SK-N-SH treated with all-trans-retinoic acid at 6 μM for 48 hours (cell line): ENCODE results near the gene ADAMTSL1.

Experiments used
- ATAC-seq: fragments of 200-7000 bp; cut with Tn5 transposase; 3 replicates; pipeline ENCODE4 v1.9.1; 2020; ENCODE audit warnings: mild to moderate bottlenecking, moderate library complexity
- ARNTL ChIP-seq: fragments of 450-650 bp; formaldehyde crosslinking; IDR thresholded peaks from 2 replicates; pipeline ENCODE4 v1.5.0; 2020; ENCODE audit warnings: low read depth, mild to moderate bottlenecking, moderate library complexity, borderline replicate concordance
- BACH2 ChIP-seq: fragments of 250-450 bp; sonication (Bioruptor Pico); IDR thresholded peaks from 2 replicates; pipeline ENCODE4 v1.9.0; 2021; ENCODE audit warnings: mild to moderate bottlenecking, borderline replicate concordance
- CSDC2 ChIP-seq: fragments of 250-450 bp; sonication (Bioruptor Pico); IDR thresholded peaks from 2 replicates; pipeline ENCODE4 v1.5.0; 2020; ENCODE audit warnings: mild to moderate bottlenecking, moderate library complexity
- ESRRG ChIP-seq: fragments of 250-450 bp; sonication (Bioruptor Pico); IDR thresholded peaks from 2 replicates; pipeline ENCODE4 v1.6.1; 2021; ENCODE audit warnings: mild to moderate bottlenecking
- GLIS3 ChIP-seq: fragments of 250-450 bp; sonication (Bioruptor Pico); IDR thresholded peaks from 2 replicates; pipeline ENCODE4 v1.5.0; 2020; ENCODE audit warnings: mild to moderate bottlenecking, moderate library complexity
- OSR1 ChIP-seq: fragments of 250-450 bp; sonication (Bioruptor Pico); IDR thresholded peaks from 2 replicates; pipeline ENCODE4 v1.8.0; 2022; ENCODE audit warnings: moderate library complexity, mild to moderate bottlenecking, inconsistent platforms
- PPARA ChIP-seq: fragments of 250-450 bp; sonication (Bioruptor Pico); IDR thresholded peaks from 2 replicates; pipeline ENCODE4 v1.5.0; 2020; ENCODE audit warnings: mild to moderate bottlenecking, borderline replicate concordance
- RARB ChIP-seq: fragments of 250-450 bp; sonication (Bioruptor Pico); IDR thresholded peaks from 2 replicates; pipeline ENCODE4 v1.8.0; 2021; ENCODE audit warnings: mild to moderate bottlenecking, moderate library complexity
- SNAI2 ChIP-seq: fragments of 250-450 bp; sonication (Bioruptor Pico); IDR thresholded peaks from 2 replicates; pipeline ENCODE4 v1.5.0; 2020; ENCODE audit warnings: mild to moderate bottlenecking, moderate library complexity
- TCF4 ChIP-seq: fragments of 250-450 bp; sonication (Bioruptor Pico); IDR thresholded peaks from 2 replicates; pipeline ENCODE4 v1.8.0; 2021; ENCODE audit warnings: mild to moderate bottlenecking, moderate library complexity, borderline replicate concordance
- TOX ChIP-seq: fragments of 250-450 bp; sonication (Bioruptor Pico); IDR thresholded peaks from 2 replicates; pipeline ENCODE4 v1.8.0; 2021; ENCODE audit warnings: mild to moderate bottlenecking, moderate library complexity, borderline replicate concordance
- ZC3H10 ChIP-seq: fragments of 250-450 bp; sonication (Bioruptor Pico); IDR thresholded peaks from 2 replicates; pipeline ENCODE4 v1.5.1; 2021; ENCODE audit warnings: mild to moderate bottlenecking, moderate library complexity
- ZFP3 ChIP-seq: fragments of 250-450 bp; sonication (Bioruptor Pico); IDR thresholded peaks from 2 replicates; pipeline ENCODE4 v1.5.0; 2020; ENCODE audit warnings: mild to moderate bottlenecking, moderate library complexity
- ZFP30 ChIP-seq: fragments of 450-650 bp; formaldehyde crosslinking; IDR thresholded peaks from 2 replicates; pipeline ENCODE4 v1.5.0; 2022; ENCODE audit warnings: mild to moderate bottlenecking, moderate library complexity
- ZNF565 ChIP-seq: fragments of 450-650 bp; formaldehyde crosslinking; conservative IDR thresholded peaks from 2 replicates; pipeline ENCODE4 v1.5.0; 2020; ENCODE audit warnings: low read depth, mild to moderate bottlenecking, moderate library complexity
- ZNF70 ChIP-seq: fragments of 450-650 bp; formaldehyde crosslinking; IDR thresholded peaks from 2 replicates; pipeline ENCODE4 v1.5.0; 2020; ENCODE audit warnings: mild to moderate bottlenecking, moderate library complexity
- ZNF8 ChIP-seq: fragments of 450-650 bp; formaldehyde crosslinking; IDR thresholded peaks from 2 replicates; pipeline ENCODE4 v1.5.0; 2020; ENCODE audit warnings: mild to moderate bottlenecking, moderate library complexity
- TF ChIP-seq, protein P1 (sequence below): fragments of 250-450 bp; sonication (Bioruptor Pico); IDR thresholded peaks from 2 replicates; pipeline ENCODE4 v1.5.1; 2021; ENCODE audit warnings: mild to moderate bottlenecking, moderate library complexity
- TF ChIP-seq, protein P2 (sequence below): fragments of 250-450 bp; sonication (Bioruptor Pico); IDR thresholded peaks from 2 replicates; pipeline ENCODE4 v1.8.0; 2021; ENCODE audit warnings: low read depth, mild to moderate bottlenecking, moderate library complexity, borderline replicate concordance
- TF ChIP-seq, protein P3 (sequence below): fragments of 250-450 bp; sonication (Bioruptor Pico); IDR thresholded peaks from 2 replicates; pipeline ENCODE4 v1.5.1; 2020; ENCODE audit warnings: low read depth, mild to moderate bottlenecking, moderate library complexity
- TF ChIP-seq, protein P4 (sequence below): fragments of 250-450 bp; sonication (Bioruptor Pico); IDR thresholded peaks from 2 replicates; pipeline ENCODE4 v1.5.0; 2020; ENCODE audit warnings: mild to moderate bottlenecking, moderate library complexity
- TF ChIP-seq, protein P5 (sequence below): fragments of 250-450 bp; sonication (Bioruptor Pico); IDR thresholded peaks from 2 replicates; pipeline ENCODE4 v1.8.0; 2020; ENCODE audit warnings: mild to moderate bottlenecking, moderate library complexity, borderline replicate concordance

ADAMTSL1 gene

DNA sequence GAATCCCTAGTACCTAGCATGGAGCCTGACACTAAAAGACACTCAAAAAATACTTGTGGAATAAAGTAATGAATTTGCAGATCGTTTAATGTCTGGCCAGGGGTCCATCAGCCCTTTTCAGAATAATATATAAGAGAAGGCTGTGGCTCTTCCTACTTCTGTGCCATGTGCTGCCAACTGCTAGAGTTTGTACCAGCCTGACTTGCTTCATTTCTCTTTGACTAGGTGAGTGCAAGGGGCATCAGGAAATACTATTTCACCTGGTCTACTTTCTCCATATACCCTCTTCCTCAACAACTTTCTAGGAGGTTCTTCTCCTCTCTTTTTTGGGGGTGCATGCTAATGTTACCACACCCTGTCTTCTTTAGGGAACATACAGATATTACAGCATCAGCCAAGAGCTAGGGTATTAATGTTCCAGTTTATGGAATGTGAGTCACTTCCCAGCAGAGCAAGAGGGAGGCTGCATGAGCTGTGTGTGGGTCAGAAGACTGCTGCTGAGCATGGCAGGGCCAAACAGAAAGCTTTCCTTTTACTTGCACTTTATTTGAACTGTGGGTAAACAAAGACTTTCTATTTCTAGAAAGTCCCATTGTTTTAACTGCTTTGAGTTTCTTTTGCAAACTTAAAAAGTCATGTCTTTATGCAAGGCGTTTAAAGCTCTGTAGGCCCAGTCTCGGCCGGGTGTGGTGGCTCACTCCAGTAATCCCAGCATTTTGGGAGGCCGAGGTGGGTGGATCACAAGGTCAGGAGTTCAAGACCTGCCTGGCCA lies 158.9 kb downstream of the ADAMTSL1 start (continued):
- no peak for TF ChIP-seq RARB

DNA sequence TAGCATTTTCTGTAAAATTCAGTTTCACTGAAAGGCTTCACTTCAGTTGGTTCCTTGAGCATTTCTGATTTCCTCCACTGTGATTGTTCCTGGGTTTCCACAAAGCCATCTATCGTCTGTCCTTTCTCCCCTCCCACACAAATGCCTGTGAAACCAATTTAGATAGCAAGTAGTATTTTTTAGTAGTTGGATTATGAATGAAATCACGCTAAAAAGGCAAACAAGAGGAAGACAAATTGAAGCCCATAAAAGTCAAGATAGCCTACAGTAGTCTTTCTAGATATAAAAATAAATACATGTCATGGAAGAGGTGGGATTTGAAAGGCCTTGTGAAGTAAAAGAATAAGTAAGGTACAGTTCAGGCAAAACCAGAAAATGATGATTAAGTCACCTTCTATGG lies 162.8 kb downstream of the ADAMTSL1 start:
- no peak for ATAC-seq
- no peak for TF ChIP-seq GLIS3 (CRISPR knock-in tag)
- TF ChIP-seq RARB, result no peak
- no peak for TF ChIP-seq ZC3H10 (CRISPR knock-in tag)
- no peak for TF ChIP-seq ZFP3
- TF ChIP-seq ZFP30 (CRISPR knock-in tag), result no peak
- TF ChIP-seq ZNF565 (CRISPR knock-in tag), result no peak
- TF ChIP-seq, protein P1, sequence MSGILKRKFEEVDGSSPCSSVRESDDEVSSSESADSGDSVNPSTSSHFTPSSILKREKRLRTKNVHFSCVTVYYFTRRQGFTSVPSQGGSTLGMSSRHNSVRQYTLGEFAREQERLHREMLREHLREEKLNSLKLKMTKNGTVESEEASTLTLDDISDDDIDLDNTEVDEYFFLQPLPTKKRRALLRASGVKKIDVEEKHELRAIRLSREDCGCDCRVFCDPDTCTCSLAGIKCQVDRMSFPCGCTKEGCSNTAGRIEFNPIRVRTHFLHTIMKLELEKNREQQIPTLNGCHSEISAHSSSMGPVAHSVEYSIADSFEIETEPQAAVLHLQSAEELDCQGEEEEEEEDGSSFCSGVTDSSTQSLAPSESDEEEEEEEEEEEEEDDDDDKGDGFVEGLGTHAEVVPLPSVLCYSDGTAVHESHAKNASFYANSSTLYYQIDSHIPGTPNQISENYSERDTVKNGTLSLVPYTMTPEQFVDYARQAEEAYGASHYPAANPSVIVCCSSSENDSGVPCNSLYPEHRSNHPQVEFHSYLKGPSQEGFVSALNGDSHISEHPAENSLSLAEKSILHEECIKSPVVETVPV (CRISPR knock-in tag), result no peak
- TF ChIP-seq, protein P2, sequence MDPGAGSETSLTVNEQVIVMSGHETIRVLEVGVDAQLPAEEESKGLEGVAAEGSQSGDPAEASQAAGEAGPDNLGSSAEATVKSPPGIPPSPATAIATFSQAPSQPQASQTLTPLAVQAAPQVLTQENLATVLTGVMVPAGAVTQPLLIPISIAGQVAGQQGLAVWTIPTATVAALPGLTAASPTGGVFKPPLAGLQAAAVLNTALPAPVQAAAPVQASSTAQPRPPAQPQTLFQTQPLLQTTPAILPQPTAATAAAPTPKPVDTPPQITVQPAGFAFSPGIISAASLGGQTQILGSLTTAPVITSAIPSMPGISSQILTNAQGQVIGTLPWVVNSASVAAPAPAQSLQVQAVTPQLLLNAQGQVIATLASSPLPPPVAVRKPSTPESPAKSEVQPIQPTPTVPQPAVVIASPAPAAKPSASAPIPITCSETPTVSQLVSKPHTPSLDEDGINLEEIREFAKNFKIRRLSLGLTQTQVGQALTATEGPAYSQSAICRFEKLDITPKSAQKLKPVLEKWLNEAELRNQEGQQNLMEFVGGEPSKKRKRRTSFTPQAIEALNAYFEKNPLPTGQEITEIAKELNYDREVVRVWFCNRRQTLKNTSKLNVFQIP (CRISPR knock-in tag), result no peak
- TF ChIP-seq TCF4 (CRISPR knock-in tag), result no peak
- no peak for TF ChIP-seq OSR1 (CRISPR knock-in tag)
- TF ChIP-seq, protein P3, sequence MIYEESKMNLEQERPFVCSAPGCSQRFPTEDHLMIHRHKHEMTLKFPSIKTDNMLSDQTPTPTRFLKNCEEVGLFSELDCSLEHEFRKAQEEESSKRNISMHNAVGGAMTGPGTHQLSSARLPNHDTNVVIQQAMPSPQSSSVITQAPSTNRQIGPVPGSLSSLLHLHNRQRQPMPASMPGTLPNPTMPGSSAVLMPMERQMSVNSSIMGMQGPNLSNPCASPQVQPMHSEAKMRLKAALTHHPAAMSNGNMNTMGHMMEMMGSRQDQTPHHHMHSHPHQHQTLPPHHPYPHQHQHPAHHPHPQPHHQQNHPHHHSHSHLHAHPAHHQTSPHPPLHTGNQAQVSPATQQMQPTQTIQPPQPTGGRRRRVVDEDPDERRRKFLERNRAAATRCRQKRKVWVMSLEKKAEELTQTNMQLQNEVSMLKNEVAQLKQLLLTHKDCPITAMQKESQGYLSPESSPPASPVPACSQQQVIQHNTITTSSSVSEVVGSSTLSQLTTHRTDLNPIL (CRISPR knock-in tag), result no peak
- TF ChIP-seq SNAI2 (CRISPR knock-in tag), result no peak
- no peak for TF ChIP-seq ARNTL (CRISPR knock-in tag)
- TF ChIP-seq ZNF8 (CRISPR knock-in tag), result no peak
- no peak for TF ChIP-seq ZNF70
- no peak for TF ChIP-seq BACH2 (CRISPR knock-in tag)
- no peak for TF ChIP-seq CSDC2 (CRISPR knock-in tag)
- TF ChIP-seq, protein P4, sequence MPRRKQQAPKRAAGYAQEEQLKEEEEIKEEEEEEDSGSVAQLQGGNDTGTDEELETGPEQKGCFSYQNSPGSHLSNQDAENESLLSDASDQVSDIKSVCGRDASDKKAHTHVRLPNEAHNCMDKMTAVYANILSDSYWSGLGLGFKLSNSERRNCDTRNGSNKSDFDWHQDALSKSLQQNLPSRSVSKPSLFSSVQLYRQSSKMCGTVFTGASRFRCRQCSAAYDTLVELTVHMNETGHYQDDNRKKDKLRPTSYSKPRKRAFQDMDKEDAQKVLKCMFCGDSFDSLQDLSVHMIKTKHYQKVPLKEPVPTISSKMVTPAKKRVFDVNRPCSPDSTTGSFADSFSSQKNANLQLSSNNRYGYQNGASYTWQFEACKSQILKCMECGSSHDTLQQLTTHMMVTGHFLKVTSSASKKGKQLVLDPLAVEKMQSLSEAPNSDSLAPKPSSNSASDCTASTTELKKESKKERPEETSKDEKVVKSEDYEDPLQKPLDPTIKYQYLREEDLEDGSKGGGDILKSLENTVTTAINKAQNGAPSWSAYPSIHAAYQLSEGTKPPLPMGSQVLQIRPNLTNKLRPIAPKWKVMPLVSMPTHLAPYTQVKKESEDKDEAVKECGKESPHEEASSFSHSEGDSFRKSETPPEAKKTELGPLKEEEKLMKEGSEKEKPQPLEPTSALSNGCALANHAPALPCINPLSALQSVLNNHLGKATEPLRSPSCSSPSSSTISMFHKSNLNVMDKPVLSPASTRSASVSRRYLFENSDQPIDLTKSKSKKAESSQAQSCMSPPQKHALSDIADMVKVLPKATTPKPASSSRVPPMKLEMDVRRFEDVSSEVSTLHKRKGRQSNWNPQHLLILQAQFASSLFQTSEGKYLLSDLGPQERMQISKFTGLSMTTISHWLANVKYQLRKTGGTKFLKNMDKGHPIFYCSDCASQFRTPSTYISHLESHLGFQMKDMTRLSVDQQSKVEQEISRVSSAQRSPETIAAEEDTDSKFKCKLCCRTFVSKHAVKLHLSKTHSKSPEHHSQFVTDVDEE (CRISPR knock-in tag), result no peak
- no peak for TF ChIP-seq TOX (CRISPR knock-in tag)

DNA sequence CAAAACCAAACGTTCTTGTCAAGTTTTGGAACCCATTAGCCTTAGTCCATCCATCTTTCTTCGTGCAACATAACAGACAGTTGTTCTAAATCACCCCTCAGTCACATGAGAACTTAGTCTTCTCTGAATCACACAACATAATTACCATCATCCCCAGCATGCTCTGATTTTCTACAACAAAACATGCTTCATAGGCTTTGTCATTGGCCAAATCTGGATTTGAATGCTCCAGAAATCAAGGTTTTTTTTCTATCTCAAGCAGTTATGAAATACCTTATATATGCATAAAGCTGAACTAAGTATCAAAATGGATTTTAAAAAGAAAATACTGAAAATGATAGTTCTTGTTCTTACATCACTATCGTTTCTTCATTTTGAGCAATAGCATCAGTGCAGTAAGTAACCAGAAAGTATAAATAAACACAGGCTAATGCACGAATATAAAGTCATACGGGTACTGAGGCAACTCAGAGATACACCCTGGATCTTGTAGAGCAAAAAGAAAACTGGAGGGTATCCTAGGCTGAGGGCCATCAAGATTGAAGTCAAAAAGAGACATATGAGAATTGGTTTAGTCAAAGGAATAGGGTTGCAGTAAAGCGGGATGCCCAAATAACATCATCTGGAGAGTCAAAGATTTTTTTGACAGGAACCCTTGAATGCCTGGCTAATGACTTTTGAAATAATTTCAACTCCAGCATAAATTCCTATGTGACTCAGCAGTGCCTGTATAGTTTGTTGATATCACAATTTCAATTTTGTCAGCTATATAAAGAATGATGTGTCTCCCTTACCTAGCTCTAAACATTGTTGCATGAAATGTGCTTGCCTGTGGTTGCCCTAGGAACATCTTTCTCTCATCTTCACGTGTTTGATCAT lies 164.7 kb downstream of the ADAMTSL1 start:
- TF ChIP-seq SNAI2 (CRISPR knock-in tag) (no peak), ZFP30 (CRISPR knock-in tag) (no peak), ESRRG (CRISPR knock-in tag) (no peak), ZFP3 (no peak), CSDC2 (CRISPR knock-in tag) (no peak), PPARA (CRISPR knock-in tag) (no peak), ZNF565 (CRISPR knock-in tag) (no peak), ZNF8 (CRISPR knock-in tag) (no peak), ARNTL (CRISPR knock-in tag) (no peak), GLIS3 (CRISPR knock-in tag) (no peak), TOX (CRISPR knock-in tag) (no peak)
- TF ChIP-seq, protein P5, sequence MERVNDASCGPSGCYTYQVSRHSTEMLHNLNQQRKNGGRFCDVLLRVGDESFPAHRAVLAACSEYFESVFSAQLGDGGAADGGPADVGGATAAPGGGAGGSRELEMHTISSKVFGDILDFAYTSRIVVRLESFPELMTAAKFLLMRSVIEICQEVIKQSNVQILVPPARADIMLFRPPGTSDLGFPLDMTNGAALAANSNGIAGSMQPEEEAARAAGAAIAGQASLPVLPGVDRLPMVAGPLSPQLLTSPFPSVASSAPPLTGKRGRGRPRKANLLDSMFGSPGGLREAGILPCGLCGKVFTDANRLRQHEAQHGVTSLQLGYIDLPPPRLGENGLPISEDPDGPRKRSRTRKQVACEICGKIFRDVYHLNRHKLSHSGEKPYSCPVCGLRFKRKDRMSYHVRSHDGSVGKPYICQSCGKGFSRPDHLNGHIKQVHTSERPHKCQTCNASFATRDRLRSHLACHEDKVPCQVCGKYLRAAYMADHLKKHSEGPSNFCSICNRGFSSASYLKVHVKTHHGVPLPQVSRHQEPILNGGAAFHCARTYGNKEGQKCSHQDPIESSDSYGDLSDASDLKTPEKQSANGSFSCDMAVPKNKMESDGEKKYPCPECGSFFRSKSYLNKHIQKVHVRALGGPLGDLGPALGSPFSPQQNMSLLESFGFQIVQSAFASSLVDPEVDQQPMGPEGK, result no peak
- TF ChIP-seq, protein P4 (CRISPR knock-in tag), result no peak
- ATAC-seq, result peak; percentile 72
